A549 (cell line): ENCODE data around the gene PITPNC1. TPM values are rescaled to one million over a fixed set of nuclear protein-coding genes. Genes with fewer than 3 reads are reported as not detected.
A peak's percentile ranks its signal among the peaks of the same experiment; 100 is the strongest.

Source experiments
- ATAC-seq, 2 experiments: fragments of 200-7000 bp in 1 of 2; fragments of >200 bp in 1 of 2; cut with Nextera tagmentation in 1 of 2; cut with Tn5 transposase in 1 of 2; 3 replicates each; pipeline versions ENCODE4 v1.8.0 to v1.9.1; 2018 to 2020; ENCODE audit warnings: mild to moderate bottlenecking in 1 of 2, moderate library complexity in 1 of 2
- CTCF ChIA-PET: fragments of 300-600 bp; sonication (Branson Sonifier 250); formaldehyde crosslinking; extraction: SDS; loops from one replicate; lab custom pipeline; 2021; ENCODE audit warnings: antibody characterized with exemption, inconsistent platforms; lab: Yijun Ruan, JAX
- POLR2A ChIA-PET: fragments of 350-600 bp; formaldehyde crosslinking; extraction: SDS; loops from one replicate; lab custom pipeline; 2021; ENCODE audit warnings: antibody characterized with exemption, inconsistent platforms; lab: Yijun Ruan, JAX
- DNase-seq, 2 experiments: peaks; one replicate each; pipeline versions ENCODE4 v3.0.0 to v3.0.0-alpha.2; 2011 to 2016; ENCODE audit warnings: low read depth in 1 of 2, low spot score in 1 of 2
- FAIRE-seq: peaks from 2 replicates; lab custom pipeline; 2011; peaks lifted over from hg19 to GRCh38; lab: Jason Lieb, UNC
- H3K27ac ChIP-seq, 2 experiments: fragments of >200 bp; sonication (Bioruptor Twin); formaldehyde crosslinking; 3 replicates each; pipeline ENCODE4 v1.5.1; 2016 to 2017
- H3K4me1 ChIP-seq: fragments of >200 bp; sonication (Bioruptor Twin); formaldehyde crosslinking; 3 replicates; pipeline ENCODE4 v1.6.1; 2016
- H3K4me2 ChIP-seq: fragments of >200 bp; sonication (Bioruptor Twin); formaldehyde crosslinking; 3 replicates; pipeline ENCODE4 v1.6.1; 2016
- H3K4me3 ChIP-seq: fragments of >200 bp; sonication (Bioruptor Twin); formaldehyde crosslinking; 3 replicates; pipeline ENCODE4 v1.5.1; 2016
- H3K9me3 ChIP-seq: fragments of >200 bp; sonication (Bioruptor Twin); formaldehyde crosslinking; 3 replicates; pipeline ENCODE4 v1.6.1; 2016
- CBX8 ChIP-seq: fragments of 200-600 bp; sonication (generic); IDR thresholded peaks from 2 replicates; pipeline ENCODE4 v1.6.1; 2016
- CHD4 ChIP-seq: fragments of 200-600 bp; sonication (generic); IDR thresholded peaks from 2 replicates; pipeline ENCODE4 v1.6.1; 2016; ENCODE audit warnings: antibody characterized with exemption, mild to moderate bottlenecking, borderline replicate concordance
- CTCF ChIP-seq: fragments of >200 bp; sonication (Bioruptor Twin); formaldehyde crosslinking; IDR thresholded peaks from 3 replicates; pipeline ENCODE4 v1.5.1; 2016
- FOSL2 ChIP-seq, 2 experiments: fragments of 450-650 bp in 1 of 2; fragments of >200 bp in 1 of 2; sonication (Bioruptor Twin) in 1 of 2; formaldehyde crosslinking; IDR thresholded peaks; 2 replicates each; pipeline versions ENCODE4 v1.5.0 to v1.6.1; 2016 to 2020; ENCODE audit warnings: mild to moderate bottlenecking in 1 of 2, moderate library complexity in 1 of 2
- FOXS1 ChIP-seq: fragments of 250-450 bp; sonication (Bioruptor Pico); IDR thresholded peaks from 2 replicates; pipeline ENCODE4 v1.5.0; 2020; ENCODE audit warnings: mild to moderate bottlenecking, moderate library complexity
- HDAC2 ChIP-seq: fragments of 200-600 bp; sonication (generic); IDR thresholded peaks from 2 replicates; pipeline ENCODE4 v1.6.1; 2016
- HES2 ChIP-seq: fragments of >200 bp; sonication (Bioruptor Twin); formaldehyde crosslinking; IDR thresholded peaks from 2 replicates; pipeline ENCODE4 v1.6.1; 2016
- HEYL ChIP-seq: fragments of 250-450 bp; sonication (Bioruptor Pico); IDR thresholded peaks from 2 replicates; pipeline ENCODE4 v1.8.0; 2021; ENCODE audit warnings: mild to moderate bottlenecking, moderate library complexity
- JUN ChIP-seq, 2 experiments: fragments of >200 bp; sonication (Bioruptor Twin); formaldehyde crosslinking; IDR thresholded peaks; 2 replicates in 1 of 2; 3 replicates in 1 of 2; pipeline ENCODE4 v1.6.1; 2016 to 2017
- KDM1A ChIP-seq: fragments of 200-600 bp; sonication (generic); IDR thresholded peaks from 2 replicates; pipeline ENCODE4 v1.6.1; 2016; ENCODE audit warnings: low read depth, mild to moderate bottlenecking
- MAZ ChIP-seq: fragments of 150-350 bp; IDR thresholded peaks from 2 replicates; pipeline ENCODE4 v1.6.1; 2014; ENCODE audit warnings: antibody characterized with exemption, low read depth, low read length, borderline replicate concordance
- PBX3 ChIP-seq: IDR thresholded peaks from 2 replicates; pipeline ENCODE4 v1.6.1; 2012
- RARB ChIP-seq: fragments of 250-450 bp; sonication (Bioruptor Pico); IDR thresholded peaks from 2 replicates; pipeline ENCODE4 v1.8.0; 2021; ENCODE audit warnings: mild to moderate bottlenecking, moderate library complexity
- RNF2 ChIP-seq: fragments of 200-600 bp; sonication (generic); IDR thresholded peaks from 2 replicates; pipeline ENCODE4 v1.6.1; 2016; ENCODE audit warnings: low read depth, mild to moderate bottlenecking, antibody characterized with exemption, moderate library complexity, borderline replicate concordance
- SREBF2 ChIP-seq: fragments of 450-650 bp; IDR thresholded peaks from 2 replicates; pipeline ENCODE4 v1.6.1; 2014; ENCODE audit warnings: mild to moderate bottlenecking, moderate library complexity
- TFCP2L1 ChIP-seq: fragments of 250-450 bp; sonication (Bioruptor Pico); IDR thresholded peaks from 2 replicates; pipeline ENCODE4 v1.5.0; 2021; ENCODE audit warnings: mild to moderate bottlenecking
- USF2 ChIP-seq: fragments of 450-650 bp; IDR thresholded peaks from 2 replicates; pipeline ENCODE4 v1.6.1; 2014; ENCODE audit warnings: antibody characterized with exemption
- WGBS: methylation state at CpG from one replicate; pipeline ENCODE4 v1.1.6; 2017; ENCODE audit errors: missing lambda C conversion rate; 5-methylcytosine and 5-hydroxymethylcytosine counted together
- polyA plus RNA-seq, 4 experiments: library from polyadenylated mRNA; depleted of rRNA in 3 of 4; stranded (reverse); fragments of >200 nt; fragmentation: RNase III in 1 of 4; extraction: RNeasy Plus Mini Kit Qiagen cat#74134 plus additional on column Dnase treatment in 1 of 4; gene quantifications; 2 replicates in 3 of 4; 3 replicates in 1 of 4; pipeline ENCODE4 v1.2.3, GENCODE V29; 2011 to 2017

Gene PITPNC1
- polyA plus RNA-seq, 2 of the 4 experiments (the other 2 are of a cell fraction) = 3.7 to 11.2 TPM

- TF ChIP-seq JUN (IDR thresholded peaks at IDR 0.05) = no peak
- TF ChIP-seq PBX3 = no peak
- no peak for TF ChIP-seq KDM1A
- TF ChIP-seq, all 56 proteins: peak for 0
Measured at GRCh38 chr17:67482764-67483163, 105.7 kb downstream of the PITPNC1 start (continued).

GRCh38 chr17:67484261-67484660, 107.2 kb downstream of the PITPNC1 start:
- TF ChIP-seq HEYL (CRISPR knock-in tag) (no peak), HDAC2 (no peak), SREBF2 (no peak)
- WGBS = 96% methylated on average over 4 of the region's 4 CpGs
- ATAC-seq (no peak), DNase-seq (no peak), FAIRE-seq (no peak)
- Histone ChIP-seq H3K4me1 (peaks cover 9% of the 10 kb centered on the region; the same call in 2 of the 3 replicates), H3K9me3 (no peaks in the 10 kb centered on the region), H3K4me2 (no peak overlapping the region), H3K4me3 (no peak overlapping the region), H3K27ac (no peak overlapping the region)
- POLR2A ChIA-PET = no interaction called here
- CTCF ChIA-PET = interaction anchor here (0.7 to 7.2 kb wide), 5 partner anchors 9 to 106 kb away, joined by 3 to 52 read pairs (median 6); no protein-coding TSS in a partner anchor

GRCh38 chr17:67485666-67486065, 108.6 kb downstream of the PITPNC1 start:
- CTCF ChIA-PET = interaction anchor here (0.6 to 7.2 kb wide), 3 partner anchors 11 to 100 kb away, joined by 4 to 52 read pairs (median 31); no protein-coding TSS in a partner anchor
- H3K4me3 ChIP-seq = no peak overlapping the region
- FAIRE-seq (no peak), DNase-seq (no peak), ATAC-seq (no peak)
- POLR2A ChIA-PET = no interaction called here
- WGBS = 91% methylated on average over 7 of the region's 7 CpGs
- H3K9me3 ChIP-seq = no peaks in the 10 kb centered on the region
- TF ChIP-seq CTCF = no peak
- no peak for TF ChIP-seq JUN (IDR thresholded peaks at IDR 0.05)
- TF ChIP-seq MAZ = no peak
- no peak for TF ChIP-seq FOSL2 (IDR thresholded peaks at IDR 0.05)
- TF ChIP-seq FOSL2 (CRISPR knock-in tag; IDR thresholded peaks at IDR 0.05) = no peak
- TF ChIP-seq RNF2 = no peak
- H3K4me2 ChIP-seq = no peak overlapping the region
- peaks cover 15% of the 10 kb centered on the region; the same call in 2 of the 3 replicates for H3K4me1 ChIP-seq
- H3K27ac ChIP-seq = no peak overlapping the region

- no peak for TF ChIP-seq SREBF2
- TF ChIP-seq HES2 = no peak
- TF ChIP-seq CHD4 = no peak
- no peak for DNase-seq
- H3K9me3 ChIP-seq = no peaks in the 10 kb centered on the region
- no peak for ATAC-seq
- H3K4me3 ChIP-seq = no peak overlapping the region
- WGBS = 69% methylated on average over 7 of the region's 7 CpGs
- H3K4me1 ChIP-seq = peaks cover 26% of the 10 kb centered on the region
- FAIRE-seq = no peak
- CTCF ChIA-PET = interaction anchor here (1.7 to 7.2 kb wide), 2 partner anchors 13 to 101 kb away, joined by 9 to 52 read pairs; no protein-coding TSS in a partner anchor
- POLR2A ChIA-PET = no interaction called here
- H3K27ac ChIP-seq = peak overlapping the region; percentile 6 to 20; a peak in 2 of 6 replicates
- H3K4me2 ChIP-seq = no peak overlapping the region
Measured at GRCh38 chr17:67487506-67487905, 110.4 kb downstream of the PITPNC1 start.

GRCh38 chr17:67488161-67488560, 111.1 kb downstream of the PITPNC1 start:
- no peak overlapping the region for H3K4me3 ChIP-seq
- H3K9me3 ChIP-seq = no peaks in the 10 kb centered on the region
- no peak overlapping the region for H3K4me2 ChIP-seq
- H3K27ac ChIP-seq = peak overlapping the region; percentile 6 to 20; a peak in 3 of 6 replicates
- ATAC-seq (no peak), FAIRE-seq (no peak), DNase-seq (no peak)
- ChIA-PET POLR2A (no interaction called here), CTCF (interaction anchor here (1.7 to 7.2 kb wide), 2 partner anchors 14 to 102 kb away, joined by 9 to 52 read pairs; no protein-coding TSS in a partner anchor)
- H3K4me1 ChIP-seq = peaks cover 26% of the 10 kb centered on the region
- TF ChIP-seq RARB = no peak
- TF ChIP-seq TFCP2L1 (CRISPR knock-in tag) = no peak
- no peak for TF ChIP-seq USF2
- no peak for TF ChIP-seq FOXS1 (CRISPR knock-in tag)
- no peak for TF ChIP-seq CBX8
- 55% methylated on average over 12 of the region's 12 CpGs for WGBS
